Tibial nerve (tissue), 3 donors: Measurements from ENCODE around the gene TXNL1.

Experiments used
- POLR2A ChIP-seq, 2 donors: fragments of 450-650 bp; IDR thresholded peaks; one replicate each; pipeline ENCODE4 v1.6.1; 2017; ENCODE audit warnings: antibody characterized with exemption in 2 of 2, mild to moderate bottlenecking in 2 of 2, moderate library complexity in 2 of 2
- TF ChIP-seq, protein P1 (sequence below), 5 experiments: fragments of 200-600 bp in 3 of 5; fragments of 450-650 bp in 2 of 5; sonication (generic) in 3 of 5; IDR thresholded peaks; one replicate each; pipeline ENCODE4 v1.5.1; 2016 to 2019; ENCODE audit warnings: antibody characterized with exemption in 5 of 5, mild to moderate bottlenecking in 3 of 5, moderate library complexity in 2 of 5

DNA sequence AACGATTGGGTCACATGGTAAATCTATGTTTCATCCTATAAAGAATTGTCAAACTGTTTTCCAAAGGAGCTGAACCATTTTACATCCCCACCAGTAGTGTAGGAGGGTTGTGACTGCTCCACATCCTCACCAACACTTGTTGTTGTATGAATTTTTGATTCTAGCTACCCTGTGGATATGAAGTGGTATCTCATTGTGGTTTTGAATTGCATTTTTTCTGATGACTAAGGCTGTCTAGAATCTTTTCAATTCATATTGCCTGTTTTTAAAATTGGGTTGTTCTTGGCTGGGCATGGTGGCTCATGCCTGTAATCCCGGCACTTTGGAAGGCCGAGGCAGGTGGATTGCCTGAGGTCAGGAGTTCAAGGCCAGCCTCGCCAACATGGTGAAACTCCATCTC lies 44.5 kb downstream of the TXNL1 start:
- TF ChIP-seq, protein P1, sequence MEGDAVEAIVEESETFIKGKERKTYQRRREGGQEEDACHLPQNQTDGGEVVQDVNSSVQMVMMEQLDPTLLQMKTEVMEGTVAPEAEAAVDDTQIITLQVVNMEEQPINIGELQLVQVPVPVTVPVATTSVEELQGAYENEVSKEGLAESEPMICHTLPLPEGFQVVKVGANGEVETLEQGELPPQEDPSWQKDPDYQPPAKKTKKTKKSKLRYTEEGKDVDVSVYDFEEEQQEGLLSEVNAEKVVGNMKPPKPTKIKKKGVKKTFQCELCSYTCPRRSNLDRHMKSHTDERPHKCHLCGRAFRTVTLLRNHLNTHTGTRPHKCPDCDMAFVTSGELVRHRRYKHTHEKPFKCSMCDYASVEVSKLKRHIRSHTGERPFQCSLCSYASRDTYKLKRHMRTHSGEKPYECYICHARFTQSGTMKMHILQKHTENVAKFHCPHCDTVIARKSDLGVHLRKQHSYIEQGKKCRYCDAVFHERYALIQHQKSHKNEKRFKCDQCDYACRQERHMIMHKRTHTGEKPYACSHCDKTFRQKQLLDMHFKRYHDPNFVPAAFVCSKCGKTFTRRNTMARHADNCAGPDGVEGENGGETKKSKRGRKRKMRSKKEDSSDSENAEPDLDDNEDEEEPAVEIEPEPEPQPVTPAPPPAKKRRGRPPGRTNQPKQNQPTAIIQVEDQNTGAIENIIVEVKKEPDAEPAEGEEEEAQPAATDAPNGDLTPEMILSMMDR (IDR thresholded peaks at IDR 0.05): no peak
- TF ChIP-seq POLR2A (IDR thresholded peaks at IDR 0.05): no peak
